CD4-positive, alpha-beta T cell treated with Interferon alpha-2 for 1 hour (primary cell): ENCODE data around the gene C6orf136.

ENCODE experiments used
- DNase-seq, 2 donors: peaks; one replicate each; pipeline ENCODE4 v3.0.0-alpha.2; 2020 to 2022

The C6orf136 gene

GRCh38 chr6:30687659-30688431, 40.9 kb downstream of the C6orf136 start:
- DNase-seq, result no peak

DNA sequence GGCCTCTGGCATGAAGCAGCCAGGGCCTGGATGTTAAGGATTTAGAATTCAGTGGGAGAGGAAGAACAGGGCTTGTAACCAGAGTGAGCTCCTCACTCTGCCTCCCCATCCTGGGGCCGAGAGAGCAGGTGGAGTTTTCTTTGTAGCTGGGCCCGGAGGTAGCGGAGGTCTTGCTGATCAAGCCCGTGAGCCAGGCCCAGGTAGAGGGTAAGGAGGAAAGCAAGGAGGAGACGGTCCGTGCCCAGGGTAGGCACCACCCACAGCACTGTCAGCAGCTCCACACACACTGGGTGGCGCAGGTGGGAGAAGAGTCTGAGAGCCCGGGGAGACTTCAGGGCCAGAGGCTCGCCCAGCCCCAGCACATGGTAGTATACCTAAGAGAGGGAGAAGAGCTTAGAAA, 41.6 kb downstream of the C6orf136 start:
- peak in 1 of 2 donors; percentile 44 for DNase-seq

GRCh38 chr6:30689022-30689865, 42.3 kb downstream of the C6orf136 start:
- no peak for DNase-seq

DNA sequence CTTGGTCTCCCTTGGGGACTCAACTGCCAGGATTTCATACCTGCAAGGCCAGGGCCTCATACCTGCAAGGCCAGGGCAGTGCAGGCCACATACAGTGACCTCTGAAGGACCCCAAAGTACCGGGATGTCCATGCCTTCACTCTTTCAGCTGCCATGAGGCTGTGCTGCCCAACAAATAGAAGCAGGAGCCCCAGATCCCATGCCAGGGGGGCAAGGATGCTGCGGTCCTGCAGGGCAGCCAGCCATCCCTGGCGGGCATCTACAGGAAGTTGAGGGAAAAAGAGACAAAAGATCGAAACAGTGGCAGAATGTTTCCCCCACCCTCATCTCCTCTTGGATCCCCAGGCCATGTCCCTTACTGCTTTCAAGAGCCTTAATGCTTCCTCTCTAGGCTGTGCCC, 43.1 kb downstream of the C6orf136 start:
- no peak for DNase-seq

DNA sequence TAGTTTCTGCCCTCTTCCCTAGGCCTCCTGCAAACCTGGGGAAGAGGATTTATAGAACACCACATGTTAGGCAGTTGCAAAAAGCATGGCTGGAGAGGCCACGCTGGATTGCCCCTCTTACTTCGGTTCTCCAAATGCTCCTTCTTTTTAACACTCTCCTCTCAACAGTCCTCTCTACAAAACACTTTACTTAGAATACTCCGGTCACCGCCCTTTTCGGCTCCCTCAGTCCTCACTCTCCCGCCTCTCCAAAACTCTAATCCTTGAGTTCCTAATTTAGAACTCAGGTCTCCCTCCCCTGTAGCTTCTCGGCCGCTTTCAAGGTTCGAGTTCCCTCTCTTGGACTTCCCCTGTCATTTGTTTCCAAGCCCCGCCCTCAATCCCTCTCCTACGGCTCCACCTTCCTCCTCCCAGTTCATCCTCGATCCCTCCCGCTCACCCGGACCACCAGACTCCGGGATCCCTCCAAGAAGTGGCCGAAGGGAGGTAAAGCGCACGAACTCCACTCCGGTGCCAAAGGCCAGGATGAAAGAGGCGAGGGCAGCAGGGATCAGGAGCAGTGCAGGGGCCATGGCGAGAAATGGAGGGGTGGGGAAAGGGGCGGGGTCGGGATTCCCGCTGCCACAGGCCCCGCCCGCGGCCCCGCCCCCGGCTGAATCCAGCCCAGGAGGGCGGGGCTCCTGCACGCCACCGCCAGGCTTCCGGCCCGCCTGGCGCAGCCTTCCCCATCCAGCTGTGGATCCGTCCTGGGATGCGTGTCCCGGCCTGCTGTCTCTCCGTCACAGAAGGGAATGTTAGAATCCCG, 43.7 kb downstream of the C6orf136 start, which contains the start of gene NRM:
Gene NRM (minus strand): TSS at position 582 of the 805 bp plus-strand sequence. CDS start 10 bp downstream, at position 572.
- peak; percentile 62 to 72 for DNase-seq

GRCh38 chr6:30691208-30691847, 44.4 kb downstream of the C6orf136 start:
- DNase-seq, result no peak

- DNase-seq, result no peak
Measured at GRCh38 chr6:30696432-30696831, 49.5 kb downstream of the C6orf136 start.

- no peak for DNase-seq
Measured at GRCh38 chr6:30700340-30700739, 53.4 kb downstream of the C6orf136 start.
